PC-3 (cell line): ENCODE measurements around the gene DICER1.

ENCODE experiments used
- CTCF ChIP-seq: fragments of 300-600 bp; sonication (generic); conservative IDR thresholded peaks from 2 replicates; pipeline ENCODE4 v1.5.1; 2017; ENCODE audit warnings: antibody characterized with exemption, low read depth, mild to moderate bottlenecking, low read length
- EZH2 ChIP-seq: fragments of 300-600 bp; sonication (generic); IDR thresholded peaks from one replicate; pipeline ENCODE4 v1.6.1; 2017; ENCODE audit warnings: antibody characterized with exemption, mild to moderate bottlenecking, low read length; ENCODE audit not compliant: unreplicated experiment

GRCh38 chr14:95070748-95071435 is 86.4 kb downstream of the DICER1 start:
- TF ChIP-seq CTCF (no peak), EZH2 (no peak)
